Immature natural killer cell (primary cell): ENCODE measurements around the gene ADGRL1. TPM values are rescaled to one million over a fixed set of nuclear protein-coding genes. Genes with fewer than 3 reads are reported as not detected.
"Not testable (repeated sequence)": the region's sequence is repeated elsewhere in the genome, so short reads cannot be mapped to it uniquely, and the experiment has no call there.

Source experiments
- DNase-seq, 3 donors: peaks; one replicate each; pipeline ENCODE4 v3.0.0; 2022; ENCODE audit warnings: mixed read lengths in 1 of 3
- H3K27ac Mint-ChIP-seq, 6 donors: one replicate each; pipeline ENCODE4 v1.8.0; 2020; ENCODE audit warnings: mixed read lengths in 6 of 6, mild to moderate bottlenecking in 5 of 6, inconsistent platforms in 4 of 6, moderate library complexity in 3 of 6
- H3K27me3 Mint-ChIP-seq, 3 donors: one replicate each; pipeline ENCODE4 v1.8.0; 2020 to 2021; ENCODE audit warnings: low read depth in 3 of 3, mild to moderate bottlenecking in 3 of 3, mixed read lengths in 3 of 3, moderate library complexity in 3 of 3, inconsistent platforms in 1 of 3
- H3K36me3 Mint-ChIP-seq, 3 donors: one replicate each; pipeline ENCODE4 v1.8.0; 2020; ENCODE audit warnings: mixed read lengths in 3 of 3, inconsistent platforms in 2 of 3, mild to moderate bottlenecking in 2 of 3
- H3K4me1 Mint-ChIP-seq, 2 donors: one replicate each; pipeline ENCODE4 v1.8.0; 2020; ENCODE audit warnings: inconsistent platforms in 2 of 2, mild to moderate bottlenecking in 2 of 2, mixed read lengths in 2 of 2, moderate library complexity in 1 of 2
- H3K4me3 Mint-ChIP-seq, 5 donors: one replicate each; pipeline ENCODE4 v1.8.0; 2020; ENCODE audit warnings: mild to moderate bottlenecking in 5 of 5, mixed read lengths in 5 of 5, inconsistent platforms in 3 of 5, moderate library complexity in 3 of 5
- H3K9me3 Mint-ChIP-seq, 6 donors: one replicate each; pipeline ENCODE4 v1.8.0; 2020; ENCODE audit warnings: mild to moderate bottlenecking in 6 of 6, mixed read lengths in 6 of 6, inconsistent platforms in 4 of 6, moderate library complexity in 3 of 6
- polyA plus RNA-seq, 3 donors: library from polyadenylated mRNA; unstranded; fragments of 300-500 nt; fragmentation: Illumina TruSeq; gene quantifications; one replicate each; pipeline ENCODE4 v1.2.3, GENCODE V29; 2021

Gene ADGRL1
- polyA plus RNA-seq, 3 donors from 2014 or later = 0.52 to 2.1 (median 0.53) TPM

DNA sequence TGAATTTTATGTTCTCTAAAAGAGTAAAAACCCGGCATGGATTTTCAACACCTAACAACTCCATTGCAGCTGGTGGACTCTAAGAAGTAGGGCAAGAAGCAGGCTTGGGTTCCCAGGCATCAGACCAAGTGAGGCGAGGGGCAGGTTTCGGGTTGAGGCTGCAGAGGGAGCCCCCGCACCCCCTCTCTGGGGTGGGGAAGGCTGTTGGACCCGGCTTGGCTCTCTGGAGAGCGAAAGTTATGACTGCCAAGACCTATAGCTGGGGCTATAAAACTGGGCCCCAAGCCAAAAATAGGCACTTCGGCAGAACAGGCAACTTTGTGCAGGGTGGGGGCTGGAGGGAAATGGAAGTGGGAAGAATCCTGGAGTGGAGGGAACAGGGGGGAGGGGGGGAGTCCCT lies 1.8 kb upstream of the ADGRL1 start:
- DNase-seq, H3K36me3 Mint-ChIP-seq, H3K9me3 Mint-ChIP-seq: not testable (repeated sequence)
- Mint-ChIP-seq H3K27me3 (peaks cover 7 to 14% (median 13%) of the 10 kb centered on the region in 3 donors), H3K4me1 (peaks cover 31 to 37% of the 10 kb centered on the region in 2 donors), H3K4me3 (peak overlapping the region; percentile 90 to 96 (median 91)), H3K27ac (peak overlapping the region in 3 of 6 donors; percentile 86 to 94 (median 91))

- not testable (repeated sequence) for H3K9me3 Mint-ChIP-seq, H3K36me3 Mint-ChIP-seq
- peak; percentile 83 to 84 (median 83) for DNase-seq
- Mint-ChIP-seq H3K27ac (peak overlapping the region; percentile 14 to 94 (median 88)), H3K4me1 (peaks cover 31 to 44% of the 10 kb centered on the region in 2 donors), H3K4me3 (peak overlapping the region; percentile 90 to 96 (median 91)), H3K27me3 (peaks cover 7 to 14% (median 13%) of the 10 kb centered on the region in 3 donors)
Measured at GRCh38 chr19:14206737-14207726, 1.1 kb upstream of the ADGRL1 start.

DNA sequence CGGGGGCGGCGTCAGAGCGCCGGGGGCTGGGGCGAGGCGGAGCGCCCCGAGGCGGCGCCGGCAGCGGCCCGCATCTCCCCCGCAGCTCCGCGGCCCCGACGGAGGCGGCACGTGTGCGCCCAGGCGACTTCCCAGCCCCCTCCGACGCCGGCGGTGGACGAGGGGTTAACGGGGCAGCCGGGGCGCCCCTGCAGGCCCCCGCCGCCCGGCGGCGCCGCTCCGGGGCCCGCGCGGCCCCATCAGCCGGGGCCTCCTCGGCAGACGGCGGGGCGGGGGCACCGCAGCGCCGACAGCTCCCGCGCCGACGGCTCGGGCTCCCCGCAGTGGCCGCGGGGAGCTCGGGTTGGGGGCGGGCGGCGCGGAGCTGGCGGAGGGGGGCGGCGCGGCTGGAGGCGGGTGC lies 339 bp upstream of the ADGRL1 start:
- not testable (repeated sequence) for H3K9me3 Mint-ChIP-seq, H3K36me3 Mint-ChIP-seq, H3K27ac Mint-ChIP-seq, DNase-seq, H3K4me3 Mint-ChIP-seq
- peaks cover 31 to 48% of the 10 kb centered on the region in 2 donors for H3K4me1 Mint-ChIP-seq
- peaks cover 9 to 14% (median 12%) of the 10 kb centered on the region in 3 donors for H3K27me3 Mint-ChIP-seq

DNA sequence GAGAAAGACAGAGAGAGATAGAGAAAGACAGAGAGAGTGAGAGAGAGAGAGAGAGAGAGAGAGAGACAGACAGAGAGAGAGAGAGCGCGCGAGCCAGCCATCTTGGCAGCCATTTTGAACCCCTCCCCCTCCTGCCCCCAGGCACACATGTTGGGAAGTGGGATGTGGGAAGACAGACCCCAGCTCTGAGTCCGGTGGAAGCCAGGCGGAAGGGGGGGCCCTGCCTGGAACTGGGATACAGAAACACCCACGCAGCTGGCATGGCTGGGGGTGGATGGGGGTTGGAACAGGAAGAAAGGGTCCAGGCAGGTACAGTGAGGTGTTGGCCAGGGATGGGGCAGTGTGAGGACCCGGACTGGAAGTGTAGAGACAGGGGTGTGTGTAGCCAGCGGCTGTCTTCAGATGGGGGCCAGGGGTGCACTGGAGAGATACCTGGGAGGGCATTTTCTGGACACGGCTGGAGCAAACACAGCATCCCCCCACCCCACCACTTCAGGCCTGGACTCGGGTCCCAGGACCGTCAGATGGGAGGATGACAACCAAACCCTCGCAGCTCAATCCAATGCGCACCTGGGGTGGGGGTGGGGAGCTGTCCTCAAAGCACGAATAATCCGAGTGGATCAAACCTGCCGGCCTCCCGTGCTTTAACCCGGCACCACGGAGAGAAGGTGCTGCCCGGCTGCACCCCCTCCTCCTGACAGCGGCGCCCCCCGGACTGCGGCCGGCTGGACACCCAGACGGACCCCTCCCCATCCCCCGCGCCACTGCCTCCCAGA lies 1.1 kb downstream of the ADGRL1 start:
- not testable (repeated sequence) for H3K36me3 Mint-ChIP-seq, H3K9me3 Mint-ChIP-seq, DNase-seq
- Mint-ChIP-seq H3K27ac (peak overlapping the region in 5 of 6 donors; percentile 22 to 88 (median 74)), H3K4me3 (peak overlapping the region; percentile 81 to 89 (median 84)), H3K27me3 (peaks cover 8 to 12% (median 12%) of the 10 kb centered on the region in 3 donors), H3K4me1 (peaks cover 44 to 59% of the 10 kb centered on the region in 2 donors)

GRCh38 chr19:14204219-14204618 lies 1.8 kb downstream of the ADGRL1 start:
- not testable (repeated sequence) for DNase-seq
- H3K4me3 Mint-ChIP-seq = peak overlapping the region; percentile 81 to 89 (median 84)

GRCh38 chr19:14203788-14204187 lies 2.2 kb downstream of the ADGRL1 start:
- peak overlapping the region; percentile 81 to 89 (median 84) for H3K4me3 Mint-ChIP-seq
- not testable (repeated sequence) for H3K9me3 Mint-ChIP-seq, DNase-seq, H3K36me3 Mint-ChIP-seq
- peak overlapping the region in 1 of 6 donors; percentile 53 for H3K27ac Mint-ChIP-seq
- peaks cover 43 to 57% of the 10 kb centered on the region in 2 donors for H3K4me1 Mint-ChIP-seq
- H3K27me3 Mint-ChIP-seq = peaks cover 8 to 12% (median 12%) of the 10 kb centered on the region in 3 donors

More at GRCh38 chr19:14204219-14204618, 1.8 kb downstream of the ADGRL1 start:
- H3K36me3 Mint-ChIP-seq, H3K9me3 Mint-ChIP-seq: not testable (repeated sequence)
- Mint-ChIP-seq H3K27me3 (peaks cover 8 to 12% (median 12%) of the 10 kb centered on the region in 3 donors), H3K4me1 (peaks cover 46 to 57% of the 10 kb centered on the region in 2 donors), H3K27ac (peak overlapping the region in 5 of 6 donors; percentile 22 to 88 (median 74))

DNA sequence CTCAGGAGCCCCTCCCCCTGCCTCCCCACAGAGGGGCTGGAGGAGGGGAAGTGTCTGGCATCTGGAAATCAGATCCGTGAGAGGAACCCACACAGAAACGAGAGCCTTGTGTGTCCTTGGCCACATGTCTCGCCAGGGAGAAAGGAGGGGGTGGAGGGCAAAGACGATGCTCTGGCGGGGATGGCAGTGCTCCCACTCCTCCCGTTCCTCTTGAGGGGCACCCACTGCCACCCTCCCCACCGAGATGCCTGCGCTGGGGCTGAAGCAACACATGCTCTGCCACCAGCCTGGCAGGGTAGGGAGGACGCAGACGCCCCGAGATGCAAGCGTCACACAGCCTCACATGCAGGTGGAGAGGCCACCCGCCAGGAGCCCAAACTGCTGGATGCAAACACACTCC lies 2.8 kb downstream of the ADGRL1 start:
- H3K36me3 Mint-ChIP-seq = no peaks in the 10 kb centered on the region
- peaks cover 37 to 57% of the 10 kb centered on the region in 2 donors for H3K4me1 Mint-ChIP-seq
- H3K27me3 Mint-ChIP-seq = peaks cover 11 to 12% (median 12%) of the 10 kb centered on the region in 3 donors
- no peak overlapping the region for H3K27ac Mint-ChIP-seq
- no peaks in the 10 kb centered on the region for H3K9me3 Mint-ChIP-seq
- peak overlapping the region in 3 of 5 donors; percentile 17 to 81 (median 38) for H3K4me3 Mint-ChIP-seq
- no peak for DNase-seq

GRCh38 chr19:14201481-14201880 lies 4.5 kb downstream of the ADGRL1 start:
- H3K27me3 Mint-ChIP-seq, H3K36me3 Mint-ChIP-seq, H3K9me3 Mint-ChIP-seq, DNase-seq: not testable (repeated sequence)
- H3K4me1 Mint-ChIP-seq = peaks cover 33 to 49% of the 10 kb centered on the region in 2 donors
- H3K27ac Mint-ChIP-seq = peak overlapping the region in 3 of 6 donors; percentile 3 to 65 (median 35)
- H3K4me3 Mint-ChIP-seq = peak overlapping the region in 1 of 5 donors; percentile 27

- Mint-ChIP-seq H3K4me3 (peak overlapping the region in 4 of 5 donors; percentile 4 to 58 (median 17)), H3K27ac (peak overlapping the region in 4 of 6 donors; percentile 17 to 78 (median 69)), H3K4me1 (peaks cover 42 to 54% of the 10 kb centered on the region in 2 donors)
- not testable (repeated sequence) for H3K9me3 Mint-ChIP-seq, H3K36me3 Mint-ChIP-seq, H3K27me3 Mint-ChIP-seq
- peak; percentile 57 to 67 (median 57) for DNase-seq
Measured at GRCh38 chr19:14200147-14200841, 5.7 kb downstream of the ADGRL1 start.

GRCh38 chr19:14198384-14199376 lies 7.3 kb downstream of the ADGRL1 start:
- peaks cover 28 to 41% of the 10 kb centered on the region in 2 donors for H3K4me1 Mint-ChIP-seq
- no peaks in the 10 kb centered on the region for H3K36me3 Mint-ChIP-seq
- peaks cover 0 to 7% (median 4%) of the 10 kb centered on the region in 3 donors for H3K27me3 Mint-ChIP-seq
- H3K9me3 Mint-ChIP-seq = no peaks in the 10 kb centered on the region
- DNase-seq = no peak
- peak overlapping the region in 3 of 6 donors; percentile 28 to 34 (median 31) for H3K27ac Mint-ChIP-seq
- no peak overlapping the region for H3K4me3 Mint-ChIP-seq

DNA sequence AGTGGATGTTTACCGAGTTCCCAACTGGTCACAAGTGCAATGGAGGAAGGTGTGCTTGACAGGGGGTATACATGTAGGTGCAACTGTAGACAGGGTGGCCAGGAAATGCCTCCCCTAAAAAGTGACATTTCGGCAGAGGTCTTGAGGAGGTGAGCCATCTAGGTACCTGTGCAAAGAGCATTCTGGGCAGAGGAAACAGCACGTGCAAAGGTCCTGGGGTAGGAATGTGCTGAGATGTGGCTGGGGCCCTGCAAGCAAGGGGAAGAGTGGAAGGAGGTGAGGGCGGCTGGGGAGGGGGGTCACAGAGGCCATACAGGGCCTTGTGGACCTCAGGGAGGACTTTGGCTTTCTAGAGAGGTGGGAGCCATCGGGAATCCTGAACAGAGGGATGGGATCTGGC lies 8.1 kb downstream of the ADGRL1 start:
- Mint-ChIP-seq H3K27me3 (peaks cover 0 to 7% (median 4%) of the 10 kb centered on the region in 3 donors), H3K4me1 (peaks cover 28 to 34% of the 10 kb centered on the region in 2 donors), H3K9me3 (no peaks in the 10 kb centered on the region), H3K27ac (no peak overlapping the region), H3K4me3 (no peak overlapping the region), H3K36me3 (no peaks in the 10 kb centered on the region)
- no peak for DNase-seq

DNA sequence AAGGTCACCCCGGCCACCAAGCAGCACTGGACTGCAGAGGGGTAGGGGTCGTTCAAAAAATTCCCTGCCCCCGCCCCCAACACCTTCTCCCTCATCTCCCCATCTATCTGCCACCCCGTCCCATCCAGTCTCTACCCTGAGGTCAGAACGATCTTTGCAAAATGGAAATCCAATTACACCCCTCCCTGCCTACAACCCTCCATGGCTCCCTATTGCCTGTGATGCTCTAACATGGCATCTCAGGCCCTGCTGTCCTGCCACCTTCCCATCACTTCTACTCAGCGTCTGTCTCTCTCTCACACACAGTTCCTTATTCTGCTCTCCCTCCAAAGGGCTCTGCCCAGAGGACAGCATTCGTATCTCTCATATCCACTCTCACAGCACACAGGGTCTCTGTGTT lies 8.7 kb downstream of the ADGRL1 start:
- H3K36me3 Mint-ChIP-seq, H3K27me3 Mint-ChIP-seq, H3K27ac Mint-ChIP-seq, DNase-seq, H3K4me3 Mint-ChIP-seq, H3K9me3 Mint-ChIP-seq: not testable (repeated sequence)
- H3K4me1 Mint-ChIP-seq = peaks cover 28% of the 10 kb centered on the region in 2 donors
